ENCODE measurements around the gene PI4KA.

The PI4KA gene

GRCh38 chr22:20727118-20728015 is 131.2 kb downstream of the PI4KA start:
- H3K4me3 ChIP-seq (replicated peaks; ENCODE audit: insufficient read depth, low read length): no peak overlapping the region
- no peak overlapping the region for H3K27ac ChIP-seq (replicated peaks)
- no peaks in the 10 kb centered on the region for H3K27me3 ChIP-seq (ENCODE audit: insufficient read depth, poor library complexity, severe bottlenecking)
- DNase-seq (ENCODE audit: low read depth in 1 of 2, low spot score in 1 of 2): no peak
- TF ChIP-seq CTCF (IDR thresholded peaks at IDR 0.05; ENCODE audit: insufficient read depth, low read length) (no peak), POLR2AphosphoS5 (IDR thresholded peaks at IDR 0.05; ENCODE audit: low read depth) (no peak), GABPA (IDR thresholded peaks at IDR 0.05; ENCODE audit: low read depth) (no peak), REST (IDR thresholded peaks at IDR 0.05; ENCODE audit: insufficient replicate concordance, low read depth) (no peak), SPI1 (IDR thresholded peaks at IDR 0.05; ENCODE audit: borderline replicate concordance, low read depth) (no peak)

GRCh38 chr22:20725987-20726558 is 132.5 kb downstream of the PI4KA start:
- no peak for DNase-seq (ENCODE audit: low read depth in 1 of 2, low spot score in 1 of 2)
- Histone ChIP-seq H3K27me3 (ENCODE audit: insufficient read depth, poor library complexity, severe bottlenecking) (no peaks in the 10 kb centered on the region), H3K27ac (replicated peaks) (no peak overlapping the region), H3K4me3 (replicated peaks; ENCODE audit: insufficient read depth, low read length) (no peak overlapping the region)
- TF ChIP-seq CTCF (IDR thresholded peaks at IDR 0.05; ENCODE audit: insufficient read depth, low read length) (no peak), REST (IDR thresholded peaks at IDR 0.05; ENCODE audit: insufficient replicate concordance, low read depth) (no peak), POLR2AphosphoS5 (IDR thresholded peaks at IDR 0.05; ENCODE audit: low read depth) (no peak), SPI1 (IDR thresholded peaks at IDR 0.05; ENCODE audit: borderline replicate concordance, low read depth) (no peak), GABPA (IDR thresholded peaks at IDR 0.05; ENCODE audit: low read depth) (no peak)

- Histone ChIP-seq H3K27me3 (ENCODE audit: insufficient read depth, poor library complexity, severe bottlenecking) (no peaks in the 10 kb centered on the region), H3K27ac (replicated peaks) (no peak overlapping the region), H3K4me3 (replicated peaks; ENCODE audit: insufficient read depth, low read length) (no peak overlapping the region)
- TF ChIP-seq REST (IDR thresholded peaks at IDR 0.05; ENCODE audit: insufficient replicate concordance, low read depth) (no peak), GABPA (IDR thresholded peaks at IDR 0.05; ENCODE audit: low read depth) (no peak), SPI1 (IDR thresholded peaks at IDR 0.05; ENCODE audit: borderline replicate concordance, low read depth) (no peak), POLR2AphosphoS5 (IDR thresholded peaks at IDR 0.05; ENCODE audit: low read depth) (no peak), CTCF (IDR thresholded peaks at IDR 0.05; ENCODE audit: insufficient read depth, low read length) (no peak)
- DNase-seq (ENCODE audit: low read depth in 1 of 2, low spot score in 1 of 2): no peak
These were observed 133.7 kb downstream of the PI4KA start for GRCh38 chr22:20724676-20725454.

Data from HL-60 (cell line).